Measurements from ENCODE around the gene MAP1LC3B2.

The MAP1LC3B2 gene

DNA sequence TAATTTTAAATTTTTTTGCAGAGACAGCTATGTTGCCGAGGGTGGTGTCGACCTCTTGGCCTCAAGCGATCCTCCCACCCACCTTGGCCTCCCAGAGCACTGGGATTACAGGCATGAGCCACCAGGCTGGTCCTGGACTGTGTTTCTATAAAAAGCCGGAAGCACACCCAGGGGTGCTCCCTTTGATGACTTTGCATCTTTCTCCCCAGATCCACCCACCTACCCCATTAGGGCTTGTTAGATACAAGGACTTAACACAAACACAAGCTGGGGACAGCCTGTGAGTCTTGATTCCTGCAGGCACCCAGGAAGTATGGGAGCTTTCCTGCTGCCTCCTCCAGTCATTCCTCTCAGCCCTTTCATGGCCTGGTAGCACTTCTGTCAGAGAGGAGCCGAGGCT, 67.0 kb downstream of the MAP1LC3B2 start:
- TF ChIP-seq, protein P1, sequence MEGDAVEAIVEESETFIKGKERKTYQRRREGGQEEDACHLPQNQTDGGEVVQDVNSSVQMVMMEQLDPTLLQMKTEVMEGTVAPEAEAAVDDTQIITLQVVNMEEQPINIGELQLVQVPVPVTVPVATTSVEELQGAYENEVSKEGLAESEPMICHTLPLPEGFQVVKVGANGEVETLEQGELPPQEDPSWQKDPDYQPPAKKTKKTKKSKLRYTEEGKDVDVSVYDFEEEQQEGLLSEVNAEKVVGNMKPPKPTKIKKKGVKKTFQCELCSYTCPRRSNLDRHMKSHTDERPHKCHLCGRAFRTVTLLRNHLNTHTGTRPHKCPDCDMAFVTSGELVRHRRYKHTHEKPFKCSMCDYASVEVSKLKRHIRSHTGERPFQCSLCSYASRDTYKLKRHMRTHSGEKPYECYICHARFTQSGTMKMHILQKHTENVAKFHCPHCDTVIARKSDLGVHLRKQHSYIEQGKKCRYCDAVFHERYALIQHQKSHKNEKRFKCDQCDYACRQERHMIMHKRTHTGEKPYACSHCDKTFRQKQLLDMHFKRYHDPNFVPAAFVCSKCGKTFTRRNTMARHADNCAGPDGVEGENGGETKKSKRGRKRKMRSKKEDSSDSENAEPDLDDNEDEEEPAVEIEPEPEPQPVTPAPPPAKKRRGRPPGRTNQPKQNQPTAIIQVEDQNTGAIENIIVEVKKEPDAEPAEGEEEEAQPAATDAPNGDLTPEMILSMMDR (IDR thresholded peaks at IDR 0.05; ENCODE audit: extremely low read depth, missing control alignments) = no peak
- DNase-seq (ENCODE audit: low spot score) = no peak
